HL-60 (cell line): ENCODE data around the gene STAC2.

Experiments used
- CTCF ChIP-seq: IDR thresholded peaks from one replicate; pipeline ENCODE4 v1.5.1; 2011; ENCODE audit warnings: low read length, control low read depth, inconsistent platforms; ENCODE audit not compliant: insufficient read depth
- POLR2AphosphoS5 ChIP-seq: IDR thresholded peaks from 2 replicates; pipeline ENCODE4 v1.6.1; 2012; ENCODE audit warnings: low read depth
- REST ChIP-seq: IDR thresholded peaks from 2 replicates; pipeline ENCODE4 v1.6.1; 2012; ENCODE audit warnings: low read depth; ENCODE audit not compliant: insufficient replicate concordance
- SPI1 ChIP-seq: IDR thresholded peaks from 2 replicates; pipeline ENCODE4 v1.6.1; 2012; ENCODE audit warnings: low read depth, mild to moderate bottlenecking, borderline replicate concordance

- TF ChIP-seq CTCF (peak; percentile 95), POLR2AphosphoS5 (no peak), REST (no peak), SPI1 (no peak)
Measured at GRCh38 chr17:39235555-39236449, 10.1 kb upstream of the STAC2 start.
